ENCODE data around the gene GJA4. TPM values are rescaled to one million over a fixed set of nuclear protein-coding genes. Genes with fewer than 3 reads are reported as not detected.

Gene GJA4
- total and polyA plus RNA-seq, 2 experiments from 2014 or later = 0.42 TPM; not detected in 1

GRCh38 chr1:34780528-34780927 lies 12.3 kb upstream of the GJA4 start:
- Histone ChIP-seq H3K4me3 (no peak overlapping the region), H3K4me1 (ENCODE audit: low read depth) (peaks cover 4% of the 10 kb centered on the region), H3K27me3 (peaks cover 60% of the 10 kb centered on the region), H3K27ac (no peak overlapping the region), H3K9me3 (ENCODE audit: low read depth) (no peaks in the 10 kb centered on the region), H3K36me3 (no peaks in the 10 kb centered on the region)
- TF ChIP-seq CTCF (IDR thresholded peaks at IDR 0.05; ENCODE audit: low read depth, low read length) = no peak
- DNase-seq (ENCODE audit: low read depth in 1 of 2, low spot score in 1 of 2) = no peak

- Histone ChIP-seq H3K4me3 (peak within 1 kb of the TSS; percentile 13), H3K27ac (no peak within 1 kb of the TSS), H3K36me3 (no peaks in the 10 kb centered on the region), H3K4me1 (ENCODE audit: low read depth) (peaks cover 4% of the 10 kb centered on the region), H3K9me3 (ENCODE audit: low read depth) (no peaks in the 10 kb centered on the region), H3K27me3 (peaks cover 67% of the 10 kb centered on the region)
- no peak for TF ChIP-seq CTCF (IDR thresholded peaks at IDR 0.05; ENCODE audit: low read depth, low read length)
- DNase-seq (ENCODE audit: low read depth in 1 of 2, low spot score in 1 of 2) = peak in 1 of 2 donors; percentile 31
These were observed 11.5 kb upstream of the GJA4 start, which contains the start of gene GJB3 for GRCh38 chr1:34781071-34781843. Gene GJB3, plus strand, starts transcription at chr1:34781214. Its CDS starts 3,549 bp downstream, at chr1:34784763.

- Histone ChIP-seq H3K27me3 (peaks cover 67% of the 10 kb centered on the region), H3K4me3 (peak overlapping the region; percentile 13), H3K4me1 (ENCODE audit: low read depth) (peaks cover 4% of the 10 kb centered on the region), H3K27ac (no peak overlapping the region), H3K9me3 (ENCODE audit: low read depth) (no peaks in the 10 kb centered on the region), H3K36me3 (no peaks in the 10 kb centered on the region)
- no peak for DNase-seq (ENCODE audit: low read depth in 1 of 2, low spot score in 1 of 2)
- no peak for TF ChIP-seq CTCF (IDR thresholded peaks at IDR 0.05; ENCODE audit: low read depth, low read length)
These were observed 10.9 kb upstream of the GJA4 start for GRCh38 chr1:34781844-34782391.

GRCh38 chr1:34784751-34785221 lies 8.0 kb upstream of the GJA4 start:
- H3K27me3 ChIP-seq = peaks cover 55% of the 10 kb centered on the region
- no peak for TF ChIP-seq CTCF (IDR thresholded peaks at IDR 0.05; ENCODE audit: low read depth, low read length)
- no peak overlapping the region for H3K27ac ChIP-seq
- H3K4me3 ChIP-seq = no peak overlapping the region
- H3K36me3 ChIP-seq = no peaks in the 10 kb centered on the region
- DNase-seq (ENCODE audit: low read depth in 1 of 2, low spot score in 1 of 2) = no peak
- no peaks in the 10 kb centered on the region for H3K9me3 ChIP-seq (ENCODE audit: low read depth)
- H3K4me1 ChIP-seq (ENCODE audit: low read depth) = peaks cover 4% of the 10 kb centered on the region

GRCh38 chr1:34785231-34785874 lies 7.4 kb upstream of the GJA4 start:
- Histone ChIP-seq H3K27me3 (peaks cover 49% of the 10 kb centered on the region), H3K9me3 (ENCODE audit: low read depth) (no peaks in the 10 kb centered on the region), H3K4me1 (ENCODE audit: low read depth) (peaks cover 4% of the 10 kb centered on the region), H3K4me3 (no peak overlapping the region), H3K36me3 (no peaks in the 10 kb centered on the region), H3K27ac (no peak overlapping the region)
- no peak for TF ChIP-seq CTCF (IDR thresholded peaks at IDR 0.05; ENCODE audit: low read depth, low read length)
- no peak for DNase-seq (ENCODE audit: low read depth in 1 of 2, low spot score in 1 of 2)
